MM.1S (cell line): Measurements from ENCODE around the gene RBM45.

ENCODE experiments used
- DNase-seq: peaks from one replicate; pipeline ENCODE4 v3.0.0-alpha.2; 2015
- H2AFZ ChIP-seq: fragments of 300-600 bp; sonication (generic); 2 replicates; pipeline ENCODE4 v1.6.0; 2016; ENCODE audit warnings: antibody characterized with exemption, low read length
- H3F3A ChIP-seq: fragments of 300-600 bp; sonication (generic); 2 replicates; pipeline ENCODE4 v1.6.1; 2016; ENCODE audit warnings: mild to moderate bottlenecking, antibody characterized with exemption, low read length, moderate library complexity, mixed read lengths; ENCODE audit not compliant: insufficient read depth
- H3K27ac ChIP-seq: fragments of 300-600 bp; sonication (generic); 2 replicates; pipeline ENCODE4 v1.5.1; 2016; ENCODE audit warnings: mild to moderate bottlenecking, low read length
- H3K27me3 ChIP-seq: fragments of 300-600 bp; sonication (generic); replicated peaks from 2 replicates; pipeline ENCODE4 v1.6.0; 2016; ENCODE audit warnings: low read length; ENCODE audit not compliant: insufficient read depth
- H3K36me3 ChIP-seq: fragments of 300-600 bp; sonication (generic); replicated peaks from 2 replicates; pipeline ENCODE4 v1.6.1; 2016; ENCODE audit warnings: mild to moderate bottlenecking, low read length, mixed read lengths; ENCODE audit not compliant: insufficient read depth
- H3K4me1 ChIP-seq: fragments of 300-600 bp; sonication (generic); 2 replicates; pipeline ENCODE4 v1.6.1; 2016; ENCODE audit warnings: low read length, mixed read lengths
- H3K4me2 ChIP-seq: fragments of 300-600 bp; sonication (generic); 2 replicates; pipeline ENCODE4 v1.6.0; 2016; ENCODE audit warnings: low read depth, low read length
- H3K4me3 ChIP-seq: fragments of 300-600 bp; sonication (generic); 2 replicates; pipeline ENCODE4 v1.5.1; 2016; ENCODE audit warnings: low read length, mixed read lengths
- H3K79me2 ChIP-seq: fragments of 300-600 bp; sonication (generic); 2 replicates; pipeline ENCODE4 v1.6.1; 2016; ENCODE audit warnings: mixed run types, low read length, mixed read lengths
- H3K9ac ChIP-seq: fragments of 300-600 bp; sonication (generic); 2 replicates; pipeline ENCODE4 v1.6.1; 2016; ENCODE audit warnings: low read length, mixed read lengths
- H3K9me2 ChIP-seq: fragments of 300-600 bp; sonication (generic); replicated peaks from 2 replicates; pipeline ENCODE4 v1.6.1; 2016; ENCODE audit warnings: mild to moderate bottlenecking, low read length, mixed read lengths; ENCODE audit not compliant: insufficient read depth
- H3K9me3 ChIP-seq: fragments of 300-600 bp; sonication (generic); replicated peaks from 2 replicates; pipeline ENCODE4 v1.6.1; 2016; ENCODE audit warnings: mild to moderate bottlenecking, low read length, mixed read lengths; ENCODE audit not compliant: insufficient read depth
- H4K20me1 ChIP-seq: fragments of 300-600 bp; sonication (generic); 2 replicates; pipeline ENCODE4 v1.6.1; 2016; ENCODE audit warnings: mild to moderate bottlenecking, low read length, moderate library complexity, mixed read lengths; ENCODE audit not compliant: insufficient read depth
- CTCF ChIP-seq: fragments of 300-600 bp; sonication (generic); IDR thresholded peaks from 2 replicates; pipeline ENCODE4 v1.5.1; 2016; ENCODE audit warnings: antibody characterized with exemption, low read length, mixed read lengths
- EZH2 ChIP-seq: fragments of 300-600 bp; sonication (generic); optimal IDR thresholded peaks from 2 replicates; pipeline ENCODE3; 2017; ENCODE audit warnings: low read depth, mild to moderate bottlenecking, antibody characterized with exemption, low read length, mixed read lengths
- EZH2phosphoT487 ChIP-seq: fragments of 300-600 bp; sonication (generic); IDR thresholded peaks from 2 replicates; pipeline ENCODE4 v1.6.1; 2018; ENCODE audit warnings: antibody characterized with exemption, low read length

The RBM45 gene

GRCh38 chr2:178173657-178174056 lies 61.4 kb downstream of the RBM45 start:
- no peaks in the 10 kb centered on the region for H3K79me2 ChIP-seq
- no peak for DNase-seq
- H3K9me3 ChIP-seq = no peaks in the 10 kb centered on the region
- H3K9ac ChIP-seq = no peak overlapping the region
- H3K4me1 ChIP-seq = no peaks in the 10 kb centered on the region
- no peak overlapping the region for H2AFZ ChIP-seq
- H3K27ac ChIP-seq = no peak overlapping the region
- TF ChIP-seq EZH2phosphoT487 (no peak), CTCF (no peak), EZH2 (no peak)
- no peaks in the 10 kb centered on the region for H4K20me1 ChIP-seq
- H3K4me3 ChIP-seq = no peak overlapping the region
- no peaks in the 10 kb centered on the region for H3K27me3 ChIP-seq
- H3F3A ChIP-seq = no peaks in the 10 kb centered on the region
- no peaks in the 10 kb centered on the region for H3K9me2 ChIP-seq
- no peak overlapping the region for H3K4me2 ChIP-seq
- H3K36me3 ChIP-seq = no peaks in the 10 kb centered on the region

- Histone ChIP-seq H2AFZ (no peak overlapping the region), H3K9me3 (no peaks in the 10 kb centered on the region), H3K4me2 (no peak overlapping the region), H3K4me3 (no peak overlapping the region), H3K27me3 (no peaks in the 10 kb centered on the region), H3K27ac (no peak overlapping the region), H3K36me3 (no peaks in the 10 kb centered on the region), H3F3A (no peaks in the 10 kb centered on the region), H3K4me1 (no peaks in the 10 kb centered on the region), H3K9me2 (no peaks in the 10 kb centered on the region), H3K9ac (no peak overlapping the region), H3K79me2 (no peaks in the 10 kb centered on the region), H4K20me1 (no peaks in the 10 kb centered on the region)
- TF ChIP-seq CTCF = no peak
- no peak for TF ChIP-seq EZH2phosphoT487
- TF ChIP-seq EZH2 = no peak
- no peak for DNase-seq
These were observed 64.9 kb downstream of the RBM45 start for GRCh38 chr2:178177066-178177679.
